ENCODE data around the gene EFTUD2. TPM values are rescaled to one million over a fixed set of nuclear protein-coding genes. Genes with fewer than 3 reads are reported as not detected.

EFTUD2 gene
- total RNA-seq (ENCODE audit: low replicate concordance), result 113 and 140 TPM in 2 replicates

GRCh38 chr17:44899074-44899782, at the start of gene EFTUD2:
Gene EFTUD2, minus strand, starts transcription at chr17:44899445. Its CDS starts 4,924 bp downstream, at chr17:44894521.

GRCh38 chr17:44947461-44948314, 48.4 kb upstream of the EFTUD2 start, which contains the start of gene KIF18B:
Gene KIF18B, minus strand, starts transcription at chr17:44947773. Its CDS starts 11,429 bp downstream, at chr17:44936344.

GRCh38 chr17:44915321-44915726, 16.1 kb upstream of the EFTUD2 start, which contains the start of gene GFAP:
Gene GFAP, minus strand, starts transcription at chr17:44915500. Its CDS starts 14 bp downstream, at chr17:44915486.

GRCh38 chr17:44847586-44847985, 51.7 kb downstream of the EFTUD2 start, which contains the start of gene HIGD1B:
Gene HIGD1B, plus strand, starts transcription at chr17:44847883. Its CDS starts 270 bp downstream, at chr17:44848153.

GRCh38 chr17:44829523-44830358, 69.5 kb downstream of the EFTUD2 start, which contains the start of gene GJC1:
Gene GJC1, minus strand, starts transcription at chr17:44830287. Its CDS starts 24,470 bp downstream, at chr17:44805817.

Other genes with a start within 250 kb of the EFTUD2 start
- 0.08 TPM in 1 of 2 replicates, not detected in the other for gene MEIOC, start 243.0 kb downstream of the EFTUD2 start, total RNA-seq (ENCODE audit: low replicate concordance)
- gene CCDC43, start 209.7 kb downstream of the EFTUD2 start, total RNA-seq (ENCODE audit: low replicate concordance), result 26.2 and 32.4 TPM in 2 replicates
- gene DBF4B, start 190.8 kb downstream of the EFTUD2 start, total RNA-seq (ENCODE audit: low replicate concordance), result 1.5 and 2.3 TPM in 2 replicates
- 0.23 and 1.4 TPM in 2 replicates for gene ADAM11, start 140.5 kb downstream of the EFTUD2 start, total RNA-seq (ENCODE audit: low replicate concordance)
- 9.5 and 11.6 TPM in 2 replicates for gene GJC1, start 69.2 kb downstream of the EFTUD2 start, total RNA-seq (ENCODE audit: low replicate concordance)
- gene HIGD1B, start 51.6 kb downstream of the EFTUD2 start, total RNA-seq (ENCODE audit: low replicate concordance), result not detected in 2 replicates
- 1.1 TPM in 1 of 2 replicates, not detected in the other for gene GFAP, start 16.1 kb upstream of the EFTUD2 start, total RNA-seq (ENCODE audit: low replicate concordance)
- 0.68 TPM in 1 of 2 replicates, not detected in the other for gene KIF18B, start 48.3 kb upstream of the EFTUD2 start, total RNA-seq (ENCODE audit: low replicate concordance)
- 0.08 and 0.23 TPM in 2 replicates for gene C1QL1, start 68.9 kb upstream of the EFTUD2 start, total RNA-seq (ENCODE audit: low replicate concordance)
- gene DCAKD, start 152.2 kb upstream of the EFTUD2 start, total RNA-seq (ENCODE audit: low replicate concordance), result 35.9 and 37.1 TPM in 2 replicates
- gene NMT1, start 161.9 kb upstream of the EFTUD2 start, total RNA-seq (ENCODE audit: low replicate concordance), result 70.2 and 119 TPM in 2 replicates
- gene PLCD3, start 233.1 kb upstream of the EFTUD2 start, total RNA-seq (ENCODE audit: low replicate concordance), result 20.0 and 37.3 TPM in 2 replicates
- 4.3 and 4.8 TPM in 2 replicates for gene ACBD4, start 236.2 kb upstream of the EFTUD2 start, total RNA-seq (ENCODE audit: low replicate concordance)
- gene HEXIM1, start 249.0 kb upstream of the EFTUD2 start, total RNA-seq (ENCODE audit: low replicate concordance), result 5.9 and 8.6 TPM in 2 replicates

Measured in smooth muscle cell of the coronary artery (primary cell).